ENCODE data around the gene IL37.

IL37 gene

GRCh38 chr2:112910219-112910618 lies 746 bp upstream of the IL37 start:
- no peak overlapping the region for H3K4me2 ChIP-seq (ENCODE audit: low read length)
- no peaks in the 10 kb centered on the region for H3K4me1 ChIP-seq (ENCODE audit: control insufficient read depth, low read length)
- no peak overlapping the region for H3K27ac ChIP-seq (ENCODE audit: low read depth, low read length)
- no peaks in the 10 kb centered on the region for H3K9me2 ChIP-seq (replicated peaks; ENCODE audit: control insufficient read depth, low read length)
- H3K36me3 ChIP-seq (ENCODE audit: control insufficient read depth, low read length), result no peaks in the 10 kb centered on the region
- no peak for TF ChIP-seq CTCF (IDR thresholded peaks at IDR 0.05; ENCODE audit: low read depth, low read length, poor library complexity, severe bottlenecking)
- no peak for TF ChIP-seq EZH2phosphoT487 (IDR thresholded peaks at IDR 0.05; ENCODE audit: borderline replicate concordance, low read length)
- no peaks in the 10 kb centered on the region for H4K20me1 ChIP-seq (ENCODE audit: control insufficient read depth, insufficient read depth, low read depth, low read length)
- H3K27me3 ChIP-seq (ENCODE audit: control insufficient read depth, low read length), result peaks cover 7% of the 10 kb centered on the region; the same call in 1 of the 2 replicates
- H3F3A ChIP-seq (ENCODE audit: control insufficient read depth, insufficient read depth), result no peaks in the 10 kb centered on the region
- H3K79me2 ChIP-seq (ENCODE audit: control insufficient read depth, low read length), result no peaks in the 10 kb centered on the region
- no peak overlapping the region for H3K4me3 ChIP-seq (ENCODE audit: low read length)
- H3K9me3 ChIP-seq (ENCODE audit: control insufficient read depth, insufficient read depth, low read length), result no peaks in the 10 kb centered on the region

- Histone ChIP-seq H3K27ac (ENCODE audit: low read depth, low read length) (no peak overlapping the region), H3K4me3 (ENCODE audit: low read length) (no peak overlapping the region), H3K9me3 (ENCODE audit: control insufficient read depth, insufficient read depth, low read length) (no peaks in the 10 kb centered on the region), H3K27me3 (ENCODE audit: control insufficient read depth, low read length) (peaks cover 2% of the 10 kb centered on the region; the same call in 1 of the 2 replicates), H3K9me2 (replicated peaks; ENCODE audit: control insufficient read depth, low read length) (no peaks in the 10 kb centered on the region), H3K4me1 (ENCODE audit: control insufficient read depth, low read length) (no peaks in the 10 kb centered on the region), H3K79me2 (ENCODE audit: control insufficient read depth, low read length) (no peaks in the 10 kb centered on the region), H3F3A (ENCODE audit: control insufficient read depth, insufficient read depth) (no peaks in the 10 kb centered on the region), H3K4me2 (ENCODE audit: low read length) (no peak overlapping the region), H4K20me1 (ENCODE audit: control insufficient read depth, insufficient read depth, low read depth, low read length) (no peaks in the 10 kb centered on the region), H3K36me3 (ENCODE audit: control insufficient read depth, low read length) (no peaks in the 10 kb centered on the region)
- TF ChIP-seq EZH2phosphoT487 (IDR thresholded peaks at IDR 0.05; ENCODE audit: borderline replicate concordance, low read length) (no peak), CTCF (IDR thresholded peaks at IDR 0.05; ENCODE audit: low read depth, low read length, poor library complexity, severe bottlenecking) (no peak)
These were observed 1.4 kb downstream of the IL37 start for GRCh38 chr2:112912403-112912802.

GRCh38 chr2:112915300-112916144 lies 4.6 kb downstream of the IL37 start:
- TF ChIP-seq EZH2phosphoT487 (IDR thresholded peaks at IDR 0.05; ENCODE audit: borderline replicate concordance, low read length), result no peak
- TF ChIP-seq CTCF (IDR thresholded peaks at IDR 0.05; ENCODE audit: low read depth, low read length, poor library complexity, severe bottlenecking), result no peak
- Histone ChIP-seq H3K27me3 (ENCODE audit: control insufficient read depth, low read length) (peaks cover 2% of the 10 kb centered on the region; the same call in 1 of the 2 replicates), H3K4me1 (ENCODE audit: control insufficient read depth, low read length) (no peaks in the 10 kb centered on the region), H3K9me3 (ENCODE audit: control insufficient read depth, insufficient read depth, low read length) (no peaks in the 10 kb centered on the region), H3K9me2 (replicated peaks; ENCODE audit: control insufficient read depth, low read length) (no peaks in the 10 kb centered on the region), H3K4me2 (ENCODE audit: low read length) (no peak overlapping the region), H3K4me3 (ENCODE audit: low read length) (no peak overlapping the region), H3K27ac (ENCODE audit: low read depth, low read length) (no peak overlapping the region), H3K79me2 (ENCODE audit: control insufficient read depth, low read length) (no peaks in the 10 kb centered on the region), H3K36me3 (ENCODE audit: control insufficient read depth, low read length) (no peaks in the 10 kb centered on the region), H3F3A (ENCODE audit: control insufficient read depth, insufficient read depth) (no peaks in the 10 kb centered on the region), H4K20me1 (ENCODE audit: control insufficient read depth, insufficient read depth, low read depth, low read length) (no peaks in the 10 kb centered on the region)
